HepG2 (cell line): Measurements from ENCODE around the gene AP4S1. TPM values are rescaled to one million over a fixed set of nuclear protein-coding genes. Genes with fewer than 3 reads are reported as not detected.

ENCODE experiments used
- ATRX ChIP-seq: sonication (generic); formaldehyde crosslinking; IDR thresholded peaks from 2 replicates; pipeline ENCODE4 v1.4.0; 2020; ENCODE audit warnings: missing genetic modification reagents, borderline replicate concordance
- CHCHD3 ChIP-seq: sonication (generic); formaldehyde crosslinking; IDR thresholded peaks from 2 replicates; pipeline ENCODE4 v1.8.0; 2022; ENCODE audit warnings: mild to moderate bottlenecking, missing genetic modification reagents, moderate library complexity
- CREB3 ChIP-seq: sonication (generic); formaldehyde crosslinking; IDR thresholded peaks from 2 replicates; pipeline ENCODE4 v1.5.0; 2020; ENCODE audit warnings: missing genetic modification reagents
- FIP1L1 ChIP-seq: fragments of 200-400 bp; formaldehyde crosslinking; IDR thresholded peaks from 2 replicates; pipeline ENCODE4 v1.6.1; 2018; ENCODE audit warnings: low read depth, mild to moderate bottlenecking, low read length, moderate library complexity, borderline replicate concordance; ENCODE audit not compliant: insufficient read depth
- IRX3 ChIP-seq: sonication (generic); formaldehyde crosslinking; IDR thresholded peaks from 2 replicates; pipeline ENCODE4 v1.8.1; 2023; ENCODE audit warnings: mild to moderate bottlenecking, low read depth, missing genetic modification reagents, borderline replicate concordance
- NR2F1 ChIP-seq, 2 experiments: fragments of 450-650 bp in 1 of 2; formaldehyde crosslinking in 1 of 2; IDR thresholded peaks; 2 replicates each; pipeline versions ENCODE4 v1.5.0 to v1.6.1; 2016 to 2020; ENCODE audit warnings: mild to moderate bottlenecking in 1 of 2, missing compliant biosample characterization in 1 of 2, missing genetic modification reagents in 1 of 2, moderate library complexity in 1 of 2
- ONECUT2 ChIP-seq: sonication (generic); formaldehyde crosslinking; IDR thresholded peaks from 2 replicates; pipeline ENCODE4 v1.4.0; 2020; ENCODE audit warnings: missing genetic modification reagents
- PCBP2 ChIP-seq: fragments of 200-400 bp; formaldehyde crosslinking; optimal IDR thresholded peaks from 2 replicates; pipeline ENCODE3; 2018; ENCODE audit warnings: low read length, low read depth; ENCODE audit not compliant: poor library complexity, severe bottlenecking
- RBM22 ChIP-seq: fragments of 200-400 bp; formaldehyde crosslinking; optimal IDR thresholded peaks from 2 replicates; pipeline ENCODE3; 2017; ENCODE audit warnings: mild to moderate bottlenecking, low read length, moderate library complexity
- SMC3 ChIP-seq: IDR thresholded peaks from 2 replicates; pipeline ENCODE4 v1.6.1; 2011; ENCODE audit warnings: low read length, improper control_type of control experiment
- SP5 ChIP-seq: IDR thresholded peaks from 2 replicates; pipeline ENCODE4 v1.6.1; 2016; ENCODE audit warnings: low read depth, borderline replicate concordance
- ZFX ChIP-seq: sonication (generic); formaldehyde crosslinking; IDR thresholded peaks from 2 replicates; pipeline ENCODE4 v1.4.0; 2020; ENCODE audit warnings: mild to moderate bottlenecking, low read depth, missing genetic modification reagents, moderate library complexity
- ZMYM4 ChIP-seq: sonication (generic); formaldehyde crosslinking; IDR thresholded peaks from 2 replicates; pipeline ENCODE4 v1.8.1; 2023; ENCODE audit warnings: mild to moderate bottlenecking, missing genetic modification reagents
- ZNF605 ChIP-seq: sonication (generic); formaldehyde crosslinking; IDR thresholded peaks from 2 replicates; pipeline ENCODE4 v1.8.0; 2022; ENCODE audit warnings: mild to moderate bottlenecking, missing genetic modification reagents
- ZNF644 ChIP-seq: IDR thresholded peaks from 2 replicates; pipeline ENCODE4 v1.6.1; 2016; ENCODE audit warnings: low read depth
- polyA plus RNA-seq, 8 experiments: library from polyadenylated mRNA; depleted of rRNA in 3 of 8; stranded (reverse) in 7 of 8; unstranded in 1 of 8; fragments of >200 nt; fragmentation: Illumina TruSeq in 4 of 8; extraction: Trizol in 4 of 8; gene quantifications; 2 replicates each; pipeline versions ENCODE4 v1.2.1 to v1.2.3, GENCODE V29; 2011 to 2016; ENCODE audit warnings: low read depth in 4 of 8, missing spikeins in 1 of 8, mixed read lengths in 1 of 8; ENCODE audit not compliant: insufficient read depth in 1 of 8
- total RNA-seq, 5 experiments: library from RNA; depleted of rRNA; stranded (reverse); fragments of >200 nt; fragmentation: Illumina TruSeq; extraction: Trizol; gene quantifications; 2 replicates each; pipeline ENCODE4 v1.2.3, GENCODE V29; 2016; ENCODE audit warnings: low read depth in 1 of 5
- TF ChIP-seq, protein P1 (sequence below), 2 experiments: fragments of 450-650 bp in 1 of 2; sonication (generic) in 1 of 2; formaldehyde crosslinking in 1 of 2; IDR thresholded peaks; 2 replicates each; pipeline versions ENCODE4 v1.6.1 to v1.8.0; 2016 to 2022; ENCODE audit warnings: antibody characterized with exemption in 1 of 2, mild to moderate bottlenecking in 1 of 2, missing genetic modification reagents in 1 of 2
- TF ChIP-seq, protein P2 (sequence below): sonication (generic); formaldehyde crosslinking; IDR thresholded peaks from 2 replicates; pipeline ENCODE4 v1.4.0; 2020; ENCODE audit warnings: missing genetic modification reagents

AP4S1 gene
- total and polyA plus RNA-seq, 2 of the 13 experiments (the other 11 are each of a cell fraction or from before 2014, with no cell fraction given), result 3.9 to 21.1 TPM

- TF ChIP-seq, protein P1, sequence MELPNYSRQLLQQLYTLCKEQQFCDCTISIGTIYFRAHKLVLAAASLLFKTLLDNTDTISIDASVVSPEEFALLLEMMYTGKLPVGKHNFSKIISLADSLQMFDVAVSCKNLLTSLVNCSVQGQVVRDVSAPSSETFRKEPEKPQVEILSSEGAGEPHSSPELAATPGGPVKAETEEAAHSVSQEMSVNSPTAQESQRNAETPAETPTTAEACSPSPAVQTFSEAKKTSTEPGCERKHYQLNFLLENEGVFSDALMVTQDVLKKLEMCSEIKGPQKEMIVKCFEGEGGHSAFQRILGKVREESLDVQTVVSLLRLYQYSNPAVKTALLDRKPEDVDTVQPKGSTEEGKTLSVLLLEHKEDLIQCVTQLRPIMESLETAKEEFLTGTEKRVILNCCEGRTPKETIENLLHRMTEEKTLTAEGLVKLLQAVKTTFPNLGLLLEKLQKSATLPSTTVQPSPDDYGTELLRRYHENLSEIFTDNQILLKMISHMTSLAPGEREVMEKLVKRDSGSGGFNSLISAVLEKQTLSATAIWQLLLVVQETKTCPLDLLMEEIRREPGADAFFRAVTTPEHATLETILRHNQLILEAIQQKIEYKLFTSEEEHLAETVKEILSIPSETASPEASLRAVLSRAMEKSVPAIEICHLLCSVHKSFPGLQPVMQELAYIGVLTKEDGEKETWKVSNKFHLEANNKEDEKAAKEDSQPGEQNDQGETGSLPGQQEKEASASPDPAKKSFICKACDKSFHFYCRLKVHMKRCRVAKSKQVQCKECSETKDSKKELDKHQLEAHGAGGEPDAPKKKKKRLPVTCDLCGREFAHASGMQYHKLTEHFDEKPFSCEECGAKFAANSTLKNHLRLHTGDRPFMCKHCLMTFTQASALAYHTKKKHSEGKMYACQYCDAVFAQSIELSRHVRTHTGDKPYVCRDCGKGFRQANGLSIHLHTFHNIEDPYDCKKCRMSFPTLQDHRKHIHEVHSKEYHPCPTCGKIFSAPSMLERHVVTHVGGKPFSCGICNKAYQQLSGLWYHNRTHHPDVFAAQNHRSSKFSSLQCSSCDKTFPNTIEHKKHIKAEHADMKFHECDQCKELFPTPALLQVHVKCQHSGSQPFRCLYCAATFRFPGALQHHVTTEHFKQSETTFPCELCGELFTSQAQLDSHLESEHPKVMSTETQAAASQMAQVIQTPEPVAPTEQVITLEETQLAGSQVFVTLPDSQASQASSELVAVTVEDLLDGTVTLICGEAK (IDR thresholded peaks at IDR 0.05), result no peak
- TF ChIP-seq, protein P1 (CRISPR knock-in tag; IDR thresholded peaks at IDR 0.05), result no peak; the same call in 1 of the 2 replicates
- TF ChIP-seq PCBP2 (no peak), ZNF644 (0 out of 2 replicates have a peak, but pooled peaks have one; percentile 46), SP5 (CRISPR knock-in tag) (no peak), IRX3 (CRISPR knock-in tag) (no peak), FIP1L1 (no peak), CREB3 (CRISPR knock-in tag) (peak; percentile 84; the same call in 1 of the 2 replicates), NR2F1 (CRISPR knock-in tag; IDR thresholded peaks at IDR 0.05) (no peak), ZFX (CRISPR knock-in tag) (peak; percentile 70), SMC3 (peak; percentile 9; the same call in 1 of the 2 replicates), ZMYM4 (CRISPR knock-in tag) (peak; percentile 69; the same call in 1 of the 2 replicates), ATRX (CRISPR knock-in tag) (no peak), RBM22 (no peak), CHCHD3 (CRISPR knock-in tag) (no peak), ONECUT2 (0 out of 2 replicates have a peak, but pooled peaks have one; percentile 19), ZNF605 (CRISPR knock-in tag) (peak; percentile 96)
- TF ChIP-seq, protein P2, sequence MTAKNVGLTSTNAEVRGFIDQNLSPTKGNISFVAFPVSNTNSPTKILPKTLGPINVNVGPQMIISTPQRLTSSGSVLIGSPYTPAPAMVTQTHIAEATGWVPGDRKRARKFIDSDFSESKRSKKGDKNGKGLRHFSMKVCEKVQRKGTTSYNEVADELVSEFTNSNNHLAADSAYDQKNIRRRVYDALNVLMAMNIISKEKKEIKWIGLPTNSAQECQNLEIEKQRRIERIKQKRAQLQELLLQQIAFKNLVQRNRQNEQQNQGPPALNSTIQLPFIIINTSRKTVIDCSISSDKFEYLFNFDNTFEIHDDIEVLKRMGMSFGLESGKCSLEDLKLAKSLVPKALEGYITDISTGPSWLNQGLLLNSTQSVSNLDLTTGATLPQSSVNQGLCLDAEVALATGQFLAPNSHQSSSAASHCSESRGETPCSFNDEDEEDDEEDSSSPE (CRISPR knock-in tag), result no peak
These were observed 65.7 kb downstream of the AP4S1 start (continued) for GRCh38 chr14:31090883-31091764.
